RWPE2 (cell line): ENCODE measurements around the gene VPS36.

Experiments used
- ATAC-seq: fragments of 200-7000 bp; cut with Tn5 transposase; 3 replicates; pipeline ENCODE4 v1.9.1; 2021; ENCODE audit warnings: low read depth
- DNase-seq: peaks from one replicate; pipeline ENCODE4 v3.0.0-alpha.2; 2020; ENCODE audit warnings: low spot score
- H3K27ac ChIP-seq: fragments of 450-650 bp; 2 replicates; pipeline ENCODE4 v1.5.1; 2017; ENCODE audit warnings: mild to moderate bottlenecking; ENCODE audit not compliant: poor library complexity, severe bottlenecking
- H3K27me3 ChIP-seq: fragments of 250-450 bp; sonication (Bioruptor Pico); 2 replicates; pipeline ENCODE4 v1.5.1; 2021; ENCODE audit warnings: mild to moderate bottlenecking, moderate library complexity; ENCODE audit not compliant: insufficient read depth, poor library complexity, severe bottlenecking
- H3K36me3 ChIP-seq: fragments of 250-450 bp; sonication (Bioruptor Pico); 2 replicates; pipeline ENCODE4 v1.5.1; 2020; ENCODE audit warnings: low read depth, mild to moderate bottlenecking, moderate library complexity
- H3K4me1 ChIP-seq: fragments of 250-450 bp; sonication (Bioruptor Pico); 2 replicates; pipeline ENCODE4 v1.5.1; 2021; ENCODE audit warnings: mild to moderate bottlenecking, moderate library complexity; ENCODE audit not compliant: insufficient read depth, poor library complexity, severe bottlenecking
- H3K4me3 ChIP-seq: fragments of 250-450 bp; sonication (Bioruptor Pico); 2 replicates; pipeline ENCODE4 v1.5.1; 2021; ENCODE audit warnings: mild to moderate bottlenecking, moderate library complexity; ENCODE audit not compliant: severe bottlenecking
- H3K9me3 ChIP-seq: fragments of 250-450 bp; sonication (Bioruptor Pico); 2 replicates; pipeline ENCODE4 v1.5.1; 2021; ENCODE audit warnings: mild to moderate bottlenecking, moderate library complexity; ENCODE audit not compliant: severe bottlenecking
- TF ChIP-seq, protein P1 (sequence below): fragments of 450-650 bp; IDR thresholded peaks from one replicate; pipeline ENCODE4 v1.5.1; 2017; ENCODE audit warnings: mild to moderate bottlenecking, moderate library complexity; ENCODE audit not compliant: poor library complexity, severe bottlenecking

The VPS36 gene

DNA sequence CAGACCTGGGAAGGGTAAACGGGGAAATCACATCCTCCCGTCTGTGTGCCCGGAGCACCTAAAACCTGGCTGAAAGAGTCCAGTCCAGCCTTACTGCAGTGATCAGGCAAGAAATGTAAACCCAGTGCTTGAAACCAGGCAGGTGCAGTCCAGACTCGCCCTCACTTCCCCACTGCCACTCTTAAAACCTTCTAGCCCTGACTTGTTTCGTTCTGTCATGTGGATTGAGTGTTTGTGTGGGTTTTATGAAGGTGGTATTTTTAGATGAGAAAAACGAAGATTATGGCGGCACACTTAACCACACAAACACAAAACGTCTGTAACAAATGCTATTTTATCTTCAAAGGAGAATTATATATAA, 4.0 kb upstream of the VPS36 start:
- peaks cover 33% of the 10 kb centered on the region for H3K36me3 ChIP-seq
- H3K27ac ChIP-seq = peak overlapping the region; percentile 76
- peak; percentile 18; the same call in 1 of the 3 replicates for ATAC-seq

DNA sequence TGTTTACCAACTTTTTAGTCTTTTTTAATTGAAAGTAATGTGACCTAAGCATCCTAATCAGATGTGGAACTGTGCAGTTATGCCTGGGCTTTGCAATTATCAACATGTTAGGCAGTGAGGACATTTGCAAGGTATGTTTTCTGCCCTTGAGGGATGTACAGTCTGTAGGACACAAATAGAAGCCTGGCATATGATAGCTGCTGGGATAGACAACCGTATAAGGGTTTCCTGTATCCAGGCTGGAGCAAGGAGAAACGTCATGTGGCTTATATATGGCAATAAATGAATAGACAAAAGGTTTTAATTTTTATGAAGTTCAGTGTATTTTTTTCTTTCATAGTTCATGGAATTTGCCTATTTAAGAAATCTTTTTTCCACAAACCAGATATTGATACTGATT, 2.0 kb upstream of the VPS36 start:
- no peak for DNase-seq
- TF ChIP-seq, protein P1, sequence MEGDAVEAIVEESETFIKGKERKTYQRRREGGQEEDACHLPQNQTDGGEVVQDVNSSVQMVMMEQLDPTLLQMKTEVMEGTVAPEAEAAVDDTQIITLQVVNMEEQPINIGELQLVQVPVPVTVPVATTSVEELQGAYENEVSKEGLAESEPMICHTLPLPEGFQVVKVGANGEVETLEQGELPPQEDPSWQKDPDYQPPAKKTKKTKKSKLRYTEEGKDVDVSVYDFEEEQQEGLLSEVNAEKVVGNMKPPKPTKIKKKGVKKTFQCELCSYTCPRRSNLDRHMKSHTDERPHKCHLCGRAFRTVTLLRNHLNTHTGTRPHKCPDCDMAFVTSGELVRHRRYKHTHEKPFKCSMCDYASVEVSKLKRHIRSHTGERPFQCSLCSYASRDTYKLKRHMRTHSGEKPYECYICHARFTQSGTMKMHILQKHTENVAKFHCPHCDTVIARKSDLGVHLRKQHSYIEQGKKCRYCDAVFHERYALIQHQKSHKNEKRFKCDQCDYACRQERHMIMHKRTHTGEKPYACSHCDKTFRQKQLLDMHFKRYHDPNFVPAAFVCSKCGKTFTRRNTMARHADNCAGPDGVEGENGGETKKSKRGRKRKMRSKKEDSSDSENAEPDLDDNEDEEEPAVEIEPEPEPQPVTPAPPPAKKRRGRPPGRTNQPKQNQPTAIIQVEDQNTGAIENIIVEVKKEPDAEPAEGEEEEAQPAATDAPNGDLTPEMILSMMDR = no peak
- Histone ChIP-seq H3K4me3 (no peak overlapping the region), H3K27me3 (no peaks in the 10 kb centered on the region), H3K36me3 (peaks cover 26% of the 10 kb centered on the region), H3K27ac (no peak overlapping the region), H3K9me3 (no peaks in the 10 kb centered on the region), H3K4me1 (peaks cover 27% of the 10 kb centered on the region)
- ATAC-seq = no peak

More for the DNA sequence above, 4.0 kb upstream of the VPS36 start:
- Histone ChIP-seq H3K27me3 (no peaks in the 10 kb centered on the region), H3K9me3 (no peaks in the 10 kb centered on the region), H3K4me3 (peak overlapping the region; percentile 61), H3K4me1 (peaks cover 22% of the 10 kb centered on the region)
- TF ChIP-seq, protein P1 = no peak
- no peak for DNase-seq

DNA sequence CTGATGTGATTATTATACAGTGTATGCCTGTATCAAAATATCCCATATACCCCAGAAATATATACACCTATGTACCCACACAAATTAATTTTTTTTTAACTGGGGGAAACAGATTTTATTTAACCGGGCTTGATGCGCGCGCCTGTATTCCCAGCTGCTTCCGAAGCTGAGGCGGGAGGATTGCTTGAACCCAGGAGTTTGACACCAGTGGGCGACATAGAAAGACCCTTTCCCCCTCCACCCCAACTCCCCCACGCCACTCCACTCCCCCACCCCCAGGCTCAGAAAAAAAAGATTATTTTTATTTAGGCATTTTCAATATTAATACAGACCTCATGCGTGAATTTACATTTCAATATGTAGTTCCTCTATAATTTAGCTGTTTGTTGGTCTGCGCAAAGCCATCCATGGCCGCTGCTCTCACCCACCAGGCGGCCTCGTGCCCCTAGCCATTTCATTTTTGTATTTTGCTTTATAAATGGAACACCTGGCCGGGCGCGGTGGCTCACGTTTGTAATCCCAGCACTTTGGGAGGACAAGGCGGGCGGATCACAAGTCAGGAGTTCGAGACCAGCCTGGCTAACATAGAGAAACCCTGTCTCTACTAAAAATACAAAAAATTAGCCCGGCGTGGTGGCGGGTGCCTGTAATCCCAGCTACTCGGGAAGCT, 836 bp upstream of the VPS36 start:
- Histone ChIP-seq H3K4me3 (no peak overlapping the region), H3K36me3 (peaks cover 20% of the 10 kb centered on the region), H3K4me1 (peaks cover 39% of the 10 kb centered on the region), H3K27me3 (no peaks in the 10 kb centered on the region), H3K27ac (no peak overlapping the region), H3K9me3 (no peaks in the 10 kb centered on the region)
- DNase-seq = no peak
- TF ChIP-seq, protein P1 = no peak
- no peak for ATAC-seq

DNA sequence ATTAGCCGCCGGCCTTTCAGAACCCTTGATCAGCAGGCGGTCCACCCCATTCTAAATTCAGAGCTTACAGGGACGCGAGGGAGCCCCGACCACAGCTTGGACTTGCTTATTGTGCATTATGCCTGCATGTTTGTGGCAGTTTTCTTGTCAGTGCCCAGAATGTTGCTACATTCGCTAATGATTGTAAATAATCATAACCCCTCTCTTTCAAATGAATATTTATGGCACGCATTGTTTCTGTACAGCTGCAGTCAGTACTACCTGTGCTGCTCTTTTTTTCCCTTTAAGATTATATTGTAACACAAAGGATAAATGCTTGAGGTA, 321 bp upstream of the VPS36 start:
- Histone ChIP-seq H3K27me3 (no peaks in the 10 kb centered on the region), H3K4me3 (no peak overlapping the region), H3K4me1 (peaks cover 41% of the 10 kb centered on the region), H3K27ac (peak overlapping the region; percentile 74), H3K9me3 (no peaks in the 10 kb centered on the region), H3K36me3 (peaks cover 17% of the 10 kb centered on the region)
- TF ChIP-seq, protein P1 = peak; percentile 94
- DNase-seq (no peak), ATAC-seq (no peak)

DNA sequence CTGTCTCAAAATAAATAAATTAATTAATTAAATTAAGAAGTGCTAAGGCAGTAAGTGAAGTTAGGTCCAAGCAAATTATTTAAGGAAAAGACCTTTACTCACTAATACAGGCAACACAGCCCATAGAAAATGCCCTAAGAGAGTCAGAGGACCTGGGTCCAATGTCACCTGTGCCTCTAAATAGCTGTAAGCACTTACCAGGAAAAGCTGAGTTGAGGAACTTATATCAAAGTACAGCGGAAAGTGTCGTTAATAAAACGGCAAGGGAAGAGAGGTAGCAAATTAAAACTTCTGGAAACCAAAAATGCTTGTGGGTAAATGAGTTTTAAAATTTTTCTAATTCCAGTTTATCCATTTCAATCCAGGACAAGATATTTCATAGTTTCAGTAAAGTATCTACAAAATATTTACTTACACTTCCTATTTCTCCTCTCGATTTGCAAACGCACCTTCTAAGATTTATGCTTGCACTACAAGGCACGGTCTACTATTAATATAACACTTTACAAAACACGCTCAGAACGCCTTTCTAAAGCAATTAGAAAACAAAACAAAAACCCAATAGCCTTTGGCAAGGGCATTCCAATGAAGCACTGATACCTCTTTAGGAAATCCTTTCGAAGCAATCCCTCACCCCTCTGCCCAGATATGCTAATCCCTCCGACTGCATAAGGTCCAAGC, 963 bp downstream of the VPS36 start:
- no peak for DNase-seq
- peak overlapping the region; percentile 74 for H3K27ac ChIP-seq
- H3K27me3 ChIP-seq = no peaks in the 10 kb centered on the region
- peak overlapping the region; percentile 95 for H3K4me3 ChIP-seq
- TF ChIP-seq, protein P1 = no peak
- H3K9me3 ChIP-seq = no peaks in the 10 kb centered on the region
- peaks cover 41% of the 10 kb centered on the region for H3K4me1 ChIP-seq
- peaks cover 26% of the 10 kb centered on the region for H3K36me3 ChIP-seq
- no peak for ATAC-seq
